Measurements from ENCODE around the gene PPP1R9A.

PPP1R9A gene

DNA sequence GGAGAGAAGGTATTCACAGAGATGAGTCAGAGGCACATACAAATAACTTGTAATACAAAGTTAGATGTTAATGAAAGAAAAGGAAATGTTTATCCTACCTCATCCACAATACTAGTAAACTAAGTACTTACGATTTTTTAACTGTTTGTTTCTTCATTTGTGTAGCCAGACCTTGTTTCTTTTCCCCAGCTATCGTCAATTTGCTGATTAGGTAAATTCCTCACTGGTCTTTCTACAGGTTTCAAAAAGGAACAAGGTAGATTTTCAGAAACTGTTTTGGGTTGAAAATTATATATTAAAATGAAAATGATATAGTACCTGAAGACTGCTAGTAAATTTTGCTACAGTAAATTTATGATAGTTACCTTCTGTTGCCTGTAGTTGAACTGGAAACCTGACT is 360.4 kb downstream of the PPP1R9A start:
- no peak for DNase-seq

DNA sequence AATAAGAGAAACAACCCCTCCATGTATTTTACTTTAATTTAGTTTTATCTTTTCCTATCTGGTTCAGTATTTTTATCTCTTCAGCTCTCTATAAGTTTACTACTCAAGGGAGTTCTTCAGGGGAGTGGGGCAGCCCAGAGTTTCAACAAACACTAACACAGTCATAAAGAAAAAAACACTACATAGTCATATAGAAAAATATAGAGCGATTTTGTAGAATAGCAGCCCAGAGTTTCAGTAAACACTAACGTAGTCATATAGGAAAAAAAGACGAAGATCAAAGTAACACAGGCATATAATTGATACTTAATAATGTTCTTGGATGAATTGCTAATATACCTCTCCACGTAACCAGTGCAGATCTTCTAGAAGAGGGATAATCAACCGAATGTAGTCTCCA is 362.2 kb downstream of the PPP1R9A start:
- DNase-seq, result no peak

DNA sequence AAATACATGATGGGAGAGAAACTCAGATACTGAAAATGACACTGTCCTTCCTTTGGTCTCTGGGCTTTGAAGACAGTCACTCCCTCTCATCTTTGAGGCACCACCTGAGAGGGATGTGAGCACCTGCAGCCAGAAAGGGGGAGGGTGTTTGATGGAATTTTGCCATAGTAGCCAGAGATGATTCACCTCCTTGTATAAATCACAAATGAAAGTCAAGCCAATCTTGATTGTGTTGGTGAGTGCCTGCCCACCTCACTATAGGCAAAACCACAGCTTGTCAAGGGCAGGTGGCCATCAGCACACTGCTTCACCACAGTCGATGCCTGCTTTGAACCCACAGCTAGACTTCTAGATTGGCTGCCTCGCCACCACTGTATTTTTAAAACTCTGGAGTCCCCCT is 368.7 kb downstream of the PPP1R9A start:
- DNase-seq, result no peak

DNA sequence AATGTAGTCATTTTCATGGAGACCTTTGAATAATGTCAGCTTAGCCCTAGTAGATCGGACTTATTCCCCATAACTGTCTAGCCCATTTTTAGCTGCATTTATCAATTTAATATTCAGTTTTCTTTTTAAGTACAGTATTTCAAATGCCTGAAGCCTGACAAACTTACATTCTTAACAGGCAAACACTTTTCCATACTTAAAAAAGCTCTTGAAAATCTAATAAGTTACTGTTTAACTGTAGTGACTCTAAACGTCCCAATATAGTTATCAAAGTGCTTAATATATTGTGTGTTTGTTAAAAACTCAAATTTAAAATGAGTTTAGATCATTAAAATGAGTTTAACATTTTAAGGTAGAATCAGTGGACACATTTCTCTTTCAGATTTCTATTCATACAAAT is 372.0 kb downstream of the PPP1R9A start:
- no peak for DNase-seq

DNA sequence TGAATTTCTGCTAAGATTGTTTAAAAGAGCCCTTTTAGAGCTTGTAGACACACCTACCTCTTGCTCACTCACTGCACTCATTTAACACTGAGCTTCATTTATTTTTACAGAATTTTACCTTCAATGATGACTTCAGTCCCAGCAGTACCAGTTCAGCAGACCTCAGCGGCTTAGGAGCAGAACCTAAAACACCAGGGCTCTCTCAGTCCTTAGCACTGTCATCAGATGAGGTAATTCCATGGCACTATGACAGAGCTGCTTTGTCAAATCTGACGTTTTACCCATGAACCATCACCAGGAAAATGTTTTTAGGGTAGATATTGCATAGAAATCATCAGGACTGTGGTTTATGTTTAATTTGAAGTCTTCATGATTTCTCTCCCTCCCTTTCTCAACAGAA is 378.7 kb downstream of the PPP1R9A start:
- DNase-seq, result no peak

DNA sequence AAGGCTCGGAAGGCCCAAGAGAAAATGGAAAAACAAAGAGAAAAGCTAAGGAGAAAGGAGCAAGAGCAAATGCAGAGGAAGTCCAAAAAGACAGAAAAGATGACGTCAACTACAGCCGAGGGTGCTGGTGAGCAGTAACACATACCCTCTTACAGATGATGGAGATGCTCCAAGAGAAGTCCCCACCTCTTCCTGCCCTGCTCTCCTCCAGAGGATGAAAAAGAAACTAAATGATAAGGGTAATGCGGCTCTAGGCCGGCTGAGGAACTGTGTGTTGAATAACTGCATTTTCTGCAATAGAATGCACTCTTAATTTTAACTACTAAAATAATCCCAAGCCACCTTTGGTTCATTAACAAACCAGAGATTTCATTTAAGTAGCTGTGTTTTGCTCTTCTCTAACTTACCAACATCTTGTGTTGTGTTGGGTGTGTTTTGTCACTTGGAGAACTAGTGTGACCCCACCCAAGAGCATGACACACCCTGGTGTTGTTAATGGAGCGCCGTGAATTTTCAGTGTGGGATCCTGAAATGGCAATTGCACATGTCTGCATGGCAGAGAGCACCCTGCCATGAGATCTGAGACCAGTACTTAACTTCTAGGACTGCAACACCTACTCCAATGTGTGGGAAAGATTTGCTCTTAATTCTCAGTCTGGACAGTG is 382.9 kb downstream of the PPP1R9A start:
- no peak for DNase-seq

DNA sequence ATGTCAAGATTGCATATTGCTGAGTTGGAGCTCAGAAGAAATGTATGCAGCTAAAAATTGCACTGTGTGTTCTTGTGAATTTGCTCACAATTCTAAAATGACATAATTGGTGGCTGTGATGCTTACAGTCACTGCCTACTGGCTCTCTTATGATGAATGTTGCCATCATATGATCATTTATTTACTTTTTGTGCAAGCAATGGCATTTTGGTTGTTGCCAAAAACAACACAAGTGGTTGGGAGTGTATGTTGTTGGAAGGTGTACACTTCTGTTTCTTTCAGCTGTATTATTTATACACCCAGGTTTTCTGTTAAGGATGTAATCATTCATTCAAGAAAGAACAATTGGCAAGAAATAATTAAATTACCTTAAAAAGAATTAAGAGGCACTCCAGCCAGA is 388.0 kb downstream of the PPP1R9A start:
- no peak for DNase-seq

DNA sequence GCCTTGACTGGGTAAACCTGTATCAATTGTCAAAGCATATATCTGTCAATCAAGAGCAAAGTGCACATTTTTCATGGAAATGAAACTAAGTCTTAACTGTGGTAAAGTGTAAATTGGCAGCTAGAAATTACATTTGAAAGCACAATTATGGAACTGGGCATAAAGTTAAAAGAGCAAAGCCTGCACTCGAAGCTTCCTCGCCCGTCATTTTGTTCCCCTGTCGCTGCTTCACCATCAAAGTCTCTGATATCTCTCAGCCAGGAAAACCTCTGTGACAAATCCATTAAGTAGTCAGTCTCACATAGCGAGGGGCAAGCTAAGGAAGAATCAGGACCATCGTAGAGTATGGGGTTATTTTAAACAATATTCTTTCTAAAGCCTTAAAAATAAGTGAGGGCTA is 389.1 kb downstream of the PPP1R9A start:
- DNase-seq, result no peak

DNA sequence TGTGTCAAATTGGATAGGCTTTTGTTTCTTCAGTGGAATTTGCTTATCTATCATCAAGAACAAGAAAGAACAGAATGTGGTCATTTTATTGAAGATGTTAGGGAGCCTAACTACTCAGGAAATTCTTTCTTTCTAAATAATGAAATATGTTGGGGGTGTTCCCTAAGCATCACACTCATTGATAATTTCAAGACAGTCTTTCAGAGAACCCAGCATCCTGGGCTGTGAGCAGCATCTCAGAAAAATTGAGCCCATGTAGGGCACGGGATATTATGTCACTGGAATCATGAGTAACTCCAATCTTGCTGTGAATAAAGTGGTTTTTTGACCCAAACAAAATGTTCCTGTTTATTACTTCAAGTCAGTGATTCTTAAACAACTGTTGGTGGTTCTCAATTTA is 389.6 kb downstream of the PPP1R9A start:
- DNase-seq, result no peak

DNA sequence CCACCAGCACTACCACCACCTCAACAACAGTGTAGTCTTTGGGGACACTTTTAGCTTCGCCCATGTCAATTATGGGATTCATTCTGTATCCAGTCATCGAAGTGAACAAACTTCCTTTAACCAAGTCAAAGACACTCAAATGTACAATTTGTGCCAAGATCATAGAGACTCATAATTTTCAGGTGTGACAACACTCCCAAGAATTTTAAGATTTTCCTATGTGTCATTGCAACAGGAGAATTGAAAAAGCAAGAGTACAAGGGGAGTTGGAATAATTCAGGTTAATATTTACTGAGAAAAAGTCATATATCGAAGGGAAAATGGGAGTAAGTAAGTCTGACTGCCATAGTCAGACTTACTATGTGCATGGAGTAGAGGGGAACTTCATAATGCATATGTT is 390.7 kb downstream of the PPP1R9A start:
- no peak for DNase-seq

DNA sequence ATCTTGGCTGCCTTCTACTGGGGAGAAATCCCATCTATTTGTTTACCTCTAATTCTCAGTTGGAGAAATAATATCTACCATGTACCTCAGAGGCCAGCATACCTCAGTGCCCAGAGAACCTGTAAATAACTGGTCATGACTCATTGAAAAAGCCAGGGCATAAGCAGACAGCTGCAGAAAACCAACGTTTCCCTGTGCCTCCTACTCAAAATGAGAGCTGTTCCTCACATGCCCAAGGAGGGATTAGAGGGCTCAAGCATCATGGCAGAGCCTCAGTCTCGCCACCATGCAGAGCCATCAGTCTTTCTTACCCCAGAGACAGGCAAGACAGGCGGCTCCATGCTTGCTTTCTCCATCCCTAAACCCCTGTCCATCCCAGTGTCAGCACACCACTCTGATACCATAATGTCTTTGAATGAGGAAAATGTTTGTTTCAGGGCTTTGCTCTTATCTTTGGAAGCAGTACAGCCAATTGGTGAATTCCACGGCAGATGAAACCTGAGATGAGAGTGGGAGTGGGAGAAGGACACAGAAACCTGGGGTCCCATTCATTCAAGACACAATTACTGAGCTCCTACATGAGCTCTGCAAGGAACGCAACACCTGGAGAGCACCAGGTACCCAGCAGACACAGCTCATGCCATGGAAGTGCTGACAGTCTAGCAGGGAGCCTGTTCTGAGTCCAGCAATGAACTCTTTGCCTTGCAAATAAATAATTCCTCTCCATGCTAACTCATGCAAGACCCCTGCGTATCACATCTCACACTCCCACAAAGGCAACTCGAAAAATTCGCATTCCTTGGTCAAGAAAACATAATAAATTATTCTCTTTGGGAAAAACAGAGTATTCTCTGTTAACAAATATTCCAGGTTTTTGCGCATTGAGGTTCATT is 395.9 kb downstream of the PPP1R9A start:
- no peak for DNase-seq

DNA sequence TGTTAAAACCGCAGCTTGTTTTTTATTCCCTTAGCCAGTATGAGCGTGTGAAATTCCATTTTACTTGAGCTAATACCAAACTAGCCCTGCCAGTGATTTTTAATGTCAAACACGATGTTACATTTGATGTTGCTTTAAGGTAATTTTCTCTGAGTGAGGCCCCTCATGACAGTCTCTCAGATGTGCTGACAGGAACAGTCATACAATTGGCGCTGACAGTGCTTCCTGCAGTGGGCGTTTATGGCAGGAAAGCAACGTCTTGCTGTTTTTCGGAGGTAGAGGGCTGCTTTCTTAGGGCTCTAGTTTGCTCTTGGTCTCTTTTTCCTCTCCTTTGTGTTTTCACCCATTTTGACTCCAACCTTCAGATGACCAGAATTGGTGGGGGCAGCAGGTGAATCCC is 397.6 kb downstream of the PPP1R9A start:
- no peak for DNase-seq

DNA sequence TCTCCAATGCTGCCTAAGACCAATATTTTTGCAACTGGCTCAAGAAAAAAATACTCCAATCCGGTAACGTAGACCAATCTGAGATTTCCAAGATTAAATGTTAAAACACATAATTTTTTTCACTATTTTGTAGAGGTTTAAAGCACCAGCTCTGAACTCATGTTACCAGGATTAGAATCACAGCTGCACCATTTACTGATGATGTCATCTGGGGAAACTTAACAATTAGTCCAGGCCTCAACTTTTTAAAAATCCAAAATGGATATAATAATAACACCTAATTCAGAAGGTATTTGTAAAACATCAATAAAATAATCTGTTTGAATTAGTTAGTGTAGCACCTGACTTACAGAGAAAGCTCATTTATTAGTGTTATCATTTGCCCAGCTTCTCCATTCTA is 402.6 kb downstream of the PPP1R9A start:
- no peak for DNase-seq

DNA sequence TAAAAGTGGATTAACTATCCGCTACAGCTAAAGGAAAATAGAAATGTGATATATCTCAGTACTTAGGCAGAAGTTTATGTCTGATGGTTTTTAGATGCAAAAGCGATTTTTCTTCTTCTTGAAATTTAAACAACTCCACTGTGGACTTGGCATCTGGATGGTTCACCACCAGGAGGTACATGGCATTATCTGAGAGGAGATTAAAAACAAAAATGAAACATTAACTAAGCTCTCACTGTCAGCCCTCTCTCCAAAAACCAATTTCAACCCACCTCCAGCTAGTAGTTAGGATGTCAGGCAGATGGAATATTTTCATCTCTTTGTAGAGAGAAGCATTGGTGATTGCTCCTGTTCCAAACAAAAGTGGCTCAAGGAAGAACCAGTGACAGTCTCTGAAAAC is 404.0 kb downstream of the PPP1R9A start:
- no peak for DNase-seq

DNA sequence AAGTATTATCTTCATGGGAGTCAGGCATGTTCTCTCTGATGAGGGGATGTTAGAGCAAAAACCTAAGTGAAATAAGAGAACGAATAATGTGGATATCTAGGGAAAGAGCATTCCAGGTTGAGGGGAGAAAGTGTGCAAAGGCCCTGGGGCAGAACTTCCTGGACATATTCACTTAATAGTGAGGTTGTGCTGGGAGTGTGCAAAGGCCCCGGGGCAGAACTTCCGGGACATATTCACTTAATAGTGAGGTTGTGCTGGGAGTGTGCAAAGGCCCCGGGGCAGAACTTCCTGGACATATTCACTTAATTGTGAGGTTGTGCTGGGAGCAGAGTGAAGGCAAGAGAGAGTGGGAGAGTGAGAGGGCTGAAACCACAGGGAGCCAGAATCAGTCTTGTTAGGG is 405.2 kb downstream of the PPP1R9A start:
- DNase-seq, result no peak

DNA sequence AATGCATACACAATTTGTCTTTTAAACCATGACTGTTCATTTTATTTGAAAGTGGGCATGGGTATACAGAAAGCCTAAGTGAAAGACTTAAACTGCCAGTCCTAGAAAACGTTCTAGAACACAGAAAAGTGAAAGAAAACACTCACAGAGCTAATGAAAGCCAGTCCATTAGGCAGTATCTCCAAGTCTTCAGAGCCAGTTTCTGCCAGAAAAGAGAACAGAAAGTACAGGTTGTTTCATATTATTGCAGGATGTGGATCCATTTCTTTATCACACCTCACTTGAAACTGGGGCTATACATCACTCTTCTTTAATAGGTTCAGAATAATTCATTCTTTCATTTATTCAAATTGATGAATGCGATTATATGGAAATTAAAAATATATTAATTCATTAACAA is 409.2 kb downstream of the PPP1R9A start:
- no peak for DNase-seq

DNA sequence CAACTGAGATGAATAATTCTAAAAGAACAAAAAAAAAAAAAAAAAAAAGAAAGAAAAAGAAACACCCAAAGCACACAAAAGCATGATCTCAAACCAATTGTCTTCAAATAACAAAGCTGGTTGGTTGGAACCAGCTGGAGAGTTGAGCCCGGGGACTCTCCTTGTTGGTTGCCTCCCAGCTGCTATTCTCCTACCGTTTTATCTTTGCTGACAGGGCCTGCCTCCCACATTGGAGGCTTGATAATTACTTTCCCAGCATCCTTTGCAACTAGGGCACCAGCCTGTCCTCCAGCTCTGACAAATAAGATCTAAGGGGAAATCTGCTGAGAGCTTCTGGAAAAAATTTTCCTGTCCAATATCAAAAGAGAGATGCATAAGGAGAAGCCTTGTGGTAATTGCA is 410.2 kb downstream of the PPP1R9A start:
- no peak for DNase-seq

DNA sequence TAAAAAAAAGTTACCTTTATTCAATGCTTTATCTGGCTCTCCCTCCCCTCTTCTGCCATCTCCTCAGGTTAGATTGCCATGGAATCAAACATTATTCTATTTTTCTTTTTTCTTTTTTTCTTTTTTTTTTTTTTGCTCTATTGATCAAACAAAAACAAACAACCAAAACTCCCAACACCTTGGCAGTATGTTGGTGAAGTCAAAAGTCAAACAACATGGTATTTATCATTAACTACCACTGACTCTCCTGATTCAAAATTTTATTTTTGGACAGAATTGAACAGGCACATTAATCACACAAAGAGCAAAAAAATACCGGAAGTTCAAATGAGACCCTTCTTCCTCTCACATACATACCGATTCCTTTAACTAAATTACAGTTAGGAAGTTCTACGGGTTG is 410.6 kb downstream of the PPP1R9A start:
- DNase-seq, result no peak

DNA sequence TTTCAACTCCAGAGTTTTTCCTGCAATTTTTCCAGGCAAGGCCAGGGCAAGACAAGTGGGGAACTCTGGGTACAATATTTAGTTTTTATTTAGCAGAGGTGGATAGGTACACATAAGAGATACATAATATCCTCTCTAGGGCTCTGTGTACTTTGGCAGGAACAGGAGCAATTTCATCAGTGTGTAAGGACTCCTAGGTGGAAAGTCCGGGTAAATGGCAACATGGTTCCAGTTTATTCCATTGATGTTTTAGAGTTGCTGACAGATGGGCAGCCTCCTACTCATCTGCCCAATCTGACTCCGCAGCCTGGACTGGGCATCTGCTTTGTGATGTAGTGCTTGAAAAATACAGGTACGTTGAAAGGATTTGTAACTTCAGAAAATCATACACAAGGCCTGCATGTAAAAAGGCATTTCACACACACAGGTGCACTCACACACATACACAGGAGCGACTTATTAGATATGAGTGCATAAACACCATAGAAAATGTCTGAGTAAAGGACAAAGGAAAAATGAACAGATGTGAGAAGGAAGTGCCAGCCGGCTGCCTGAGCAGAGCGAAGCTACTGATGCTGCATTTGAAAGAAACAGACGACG is 411.2 kb downstream of the PPP1R9A start:
- DNase-seq, result no peak

DNA sequence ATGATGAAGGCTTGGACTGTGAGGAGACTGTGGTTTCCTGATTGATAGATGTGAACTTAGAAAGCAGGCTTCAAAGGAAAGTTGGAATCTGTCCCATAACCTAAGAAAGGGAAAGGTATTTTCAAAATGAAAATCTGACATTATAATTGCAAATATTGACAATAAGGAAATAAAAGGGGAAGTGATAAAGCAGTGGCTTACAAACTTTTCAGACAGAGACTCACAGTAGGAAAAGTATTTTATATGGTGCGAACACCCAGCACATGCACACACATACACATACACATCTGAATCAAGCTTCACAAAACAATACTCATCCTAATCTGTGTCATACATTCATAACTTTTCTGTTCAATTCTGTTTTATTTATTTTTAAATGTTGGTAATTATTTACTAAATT is 412.2 kb downstream of the PPP1R9A start:
- no peak for DNase-seq

DNA sequence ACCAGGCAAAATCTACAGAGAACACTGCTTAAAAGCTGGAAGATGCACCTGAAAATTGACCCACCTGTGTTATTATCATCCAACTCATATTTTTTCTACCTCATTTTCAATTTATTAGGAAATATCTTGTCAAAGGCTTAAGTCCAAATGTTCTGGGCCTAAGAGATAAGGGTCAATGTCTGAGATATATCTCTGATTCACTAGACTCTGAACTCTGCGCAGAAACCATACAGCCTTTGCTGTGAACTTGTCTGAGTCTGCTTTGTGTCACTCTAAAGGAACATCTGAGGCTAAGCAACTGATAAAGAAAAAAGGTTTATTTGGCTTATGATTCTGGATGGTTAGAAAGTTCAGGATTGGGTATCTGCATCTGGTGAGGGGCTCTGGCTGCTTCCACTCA is 413.3 kb downstream of the PPP1R9A start:
- DNase-seq, result no peak

DNA sequence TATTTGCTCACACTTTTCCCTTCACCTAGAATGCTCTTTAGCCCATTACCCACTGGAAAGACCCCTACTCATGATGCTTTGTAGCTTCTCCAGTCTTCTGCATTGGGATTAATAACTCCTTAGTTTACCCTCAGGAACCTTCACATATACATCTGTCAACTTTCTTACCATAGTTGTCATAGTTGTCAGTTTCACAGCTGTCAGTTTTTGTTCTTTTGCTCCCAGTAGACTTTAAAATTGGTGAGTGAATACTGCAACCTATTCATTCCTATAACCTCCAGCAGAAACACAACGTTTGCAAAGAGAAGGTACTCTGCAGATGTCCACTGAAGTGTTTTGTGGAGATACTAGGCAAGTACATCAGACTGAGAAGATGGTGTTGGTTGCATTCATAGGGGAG is 414.3 kb downstream of the PPP1R9A start:
- no peak for DNase-seq

DNA sequence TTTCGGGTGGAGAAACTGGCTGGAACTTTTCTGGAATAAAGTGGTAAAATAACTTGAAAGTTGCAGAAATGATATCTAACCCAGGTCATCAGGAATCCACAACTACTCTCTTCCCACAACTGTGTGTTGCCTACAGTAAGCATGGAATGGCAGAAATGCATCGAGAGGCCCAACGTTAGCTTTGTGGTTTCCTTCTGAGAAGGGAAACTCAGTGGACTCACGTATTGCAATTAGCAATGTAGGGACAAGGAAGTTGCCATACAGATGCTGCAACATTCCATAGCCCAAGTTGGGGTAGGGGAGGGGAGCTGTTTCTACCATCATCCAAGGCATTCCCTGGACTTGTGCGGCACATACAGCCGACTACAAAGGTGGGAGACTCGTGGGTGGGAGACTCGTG is 415.0 kb downstream of the PPP1R9A start:
- DNase-seq, result no peak

DNA sequence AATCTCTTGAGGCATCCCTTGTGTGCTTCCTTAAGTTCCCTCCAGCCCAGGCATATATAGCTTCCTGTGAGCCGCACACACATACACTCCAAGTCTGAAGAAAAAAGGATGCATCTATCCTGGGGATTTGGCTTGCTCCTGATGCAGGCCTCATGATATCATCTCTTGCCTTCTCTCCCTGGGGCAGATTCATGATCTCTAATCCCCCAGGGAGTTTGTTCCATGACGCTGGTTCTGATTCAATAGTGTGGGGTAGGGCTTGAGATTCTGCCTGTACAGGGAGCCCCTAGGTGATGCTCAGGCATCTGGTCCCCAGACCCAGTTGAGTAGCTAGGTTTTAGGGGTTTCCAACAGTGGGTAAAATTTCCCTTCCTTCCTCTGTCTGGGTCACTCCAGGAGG is 415.5 kb downstream of the PPP1R9A start:
- no peak for DNase-seq
